Transverse colon (tissue), 4 donors: ENCODE data around the gene GNAQ.

ENCODE experiments used
- CTCF ChIP-seq, 5 experiments: fragments of 200-600 bp in 3 of 5; fragments of 450-650 bp in 2 of 5; sonication (generic) in 3 of 5; IDR thresholded peaks; 1 replicate in 2 of 5; 2 replicates in 3 of 5; pipeline ENCODE4 v1.5.1; 2016 to 2017; ENCODE audit warnings: antibody characterized with exemption in 5 of 5, inconsistent platforms in 3 of 5, mild to moderate bottlenecking in 2 of 5, moderate library complexity in 1 of 5
- EP300 ChIP-seq: sonication (generic); formaldehyde crosslinking; IDR thresholded peaks from one replicate; pipeline ENCODE4 v1.6.1; 2017; ENCODE audit warnings: antibody characterized with exemption, low read depth
- POLR2A ChIP-seq: fragments of 450-650 bp; IDR thresholded peaks from one replicate; pipeline ENCODE4 v1.6.1; 2016; ENCODE audit warnings: antibody characterized with exemption, mild to moderate bottlenecking, moderate library complexity
- POLR2AphosphoS5 ChIP-seq, 3 donors: sonication (generic); formaldehyde crosslinking; IDR thresholded peaks; one replicate each; pipeline ENCODE4 v1.6.1; 2016; ENCODE audit warnings: antibody characterized with exemption in 3 of 3

DNA sequence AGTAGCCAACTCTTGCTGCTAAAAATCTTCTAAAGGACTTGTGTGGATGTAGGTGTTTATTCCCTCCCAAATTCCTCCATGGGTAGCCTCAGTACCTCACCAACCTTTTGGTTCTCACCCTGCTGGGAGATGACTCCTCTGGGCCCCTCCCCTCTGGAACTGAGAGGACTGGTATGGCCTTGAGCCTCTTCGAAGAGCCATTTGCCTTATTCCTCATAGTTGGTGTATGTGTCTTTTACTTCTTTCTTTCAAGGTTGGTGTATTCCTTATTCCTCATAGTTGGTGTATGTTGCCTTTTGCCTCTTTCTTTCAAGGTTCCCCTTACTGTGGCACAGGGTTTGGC, 48.3 kb downstream of the GNAQ start:
- TF ChIP-seq CTCF (IDR thresholded peaks at IDR 0.05) (no peak), POLR2A (no peak), POLR2AphosphoS5 (IDR thresholded peaks at IDR 0.05) (no peak), EP300 (no peak)
